Natural killer cell (primary cell): Measurements from ENCODE around the gene MAPRE3. TPM values are rescaled to one million over a fixed set of nuclear protein-coding genes. Genes with fewer than 3 reads are reported as not detected.

ENCODE experiments used
- ATAC-seq, 3 donors: fragments of 150-1000 bp in 2 of 3; fragments of 200-7000 bp in 1 of 3; cut with Tn5 transposase; 1 replicate in 1 of 3; 2 replicates in 2 of 3; pipeline ENCODE4 v1.10.0; 2021; ENCODE audit warnings: mild to moderate bottlenecking in 2 of 3, moderate library complexity in 2 of 3
- DNase-seq, 2 donors: peaks; one replicate each; pipeline versions ENCODE4 v3.0.0 to v3.0.0-alpha.2; 2013 to 2021; ENCODE audit warnings: mixed read lengths in 1 of 2
- H3K27ac ChIP-seq: one replicate; pipeline ENCODE4 v1.5.1; 2013; ENCODE audit warnings: mild to moderate bottlenecking, low read length
- H3K27me3 ChIP-seq: one replicate; pipeline ENCODE4 v1.6.1; 2013; ENCODE audit warnings: low read length; ENCODE audit not compliant: control insufficient read depth, insufficient read depth
- H3K36me3 ChIP-seq: one replicate; pipeline ENCODE4 v1.6.1; 2013; ENCODE audit warnings: low read length; ENCODE audit not compliant: control insufficient read depth, insufficient read depth
- H3K4me1 ChIP-seq: one replicate; pipeline ENCODE4 v1.6.1; 2013; ENCODE audit warnings: low read length; ENCODE audit not compliant: control insufficient read depth, insufficient read depth
- H3K4me3 ChIP-seq: one replicate; pipeline ENCODE4 v1.5.1; 2013; ENCODE audit warnings: low read length
- H3K9me3 ChIP-seq: one replicate; pipeline ENCODE4 v1.6.1; 2013; ENCODE audit warnings: low read length; ENCODE audit not compliant: control insufficient read depth, insufficient read depth
- H3K27ac Mint-ChIP-seq, 2 donors: one replicate each; pipeline ENCODE4 v1.8.0; 2022; ENCODE audit warnings: mild to moderate bottlenecking in 2 of 2, mixed read lengths in 2 of 2, moderate library complexity in 1 of 2
- H3K27me3 Mint-ChIP-seq, 2 donors: one replicate each; pipeline ENCODE4 v1.8.0; 2022; ENCODE audit warnings: low read depth in 2 of 2, mixed read lengths in 2 of 2
- H3K36me3 Mint-ChIP-seq: one replicate; pipeline ENCODE4 v1.8.0; 2022; ENCODE audit warnings: mixed read lengths
- H3K4me1 Mint-ChIP-seq, 2 donors: one replicate each; pipeline ENCODE4 v1.8.0; 2022; ENCODE audit warnings: mixed read lengths in 2 of 2
- H3K4me3 Mint-ChIP-seq: one replicate; pipeline ENCODE4 v1.8.0; 2022; ENCODE audit warnings: mild to moderate bottlenecking, moderate library complexity, mixed read lengths
- H3K9me3 Mint-ChIP-seq, 2 donors: one replicate each; pipeline ENCODE4 v1.8.0; 2022; ENCODE audit warnings: mixed read lengths in 2 of 2
- WGBS: methylation state at CpG from one replicate; pipeline ENCODE4 v1.1.7; 2013; ENCODE audit warnings: missing lambda C conversion rate; ENCODE audit not compliant: insufficient coverage; 5-methylcytosine and 5-hydroxymethylcytosine counted together
- intact Hi-C: fragments of 100-400 bp; cut with micrococcal nuclease; formaldehyde crosslinking; loops from one replicate; pipeline ENCODE4 v1.14.2; 2022
- total RNA-seq, 4 donors: library from RNA; stranded (reverse); fragments of 120-200 nt in 1 of 4; gene quantifications; one replicate each; pipeline versions ENCODE4 v1.2.3 to v1.2.4, GENCODE V29; 2013 to 2022
- TF ChIP-seq, protein P1 (sequence below): fragments of 200-600 bp; IDR thresholded peaks from one replicate; pipeline ENCODE4 v1.8.0; 2022; ENCODE audit warnings: antibody characterized with exemption

MAPRE3 gene
- total RNA-seq, 3 donors from 2014 or later (not counting 1 experiment from before 2014, with no cell fraction given) = 3.9 to 5.0 (median 4.2) TPM

GRCh38 chr2:26946841-26947784, 23.3 kb upstream of the MAPRE3 start:
- Mint-ChIP-seq H3K9me3 (no peaks in the 10 kb centered on the region), H3K4me3 (no peak overlapping the region), H3K36me3 (no peaks in the 10 kb centered on the region), H3K27me3 (peaks cover 10 to 14% of the 10 kb centered on the region in 2 donors), H3K27ac (no peak overlapping the region), H3K4me1 (peaks cover 0 to 7% of the 10 kb centered on the region in 2 donors)
- Histone ChIP-seq H3K27ac (no peak overlapping the region), H3K36me3 (no peaks in the 10 kb centered on the region), H3K4me1 (no peaks in the 10 kb centered on the region), H3K27me3 (no peaks in the 10 kb centered on the region), H3K4me3 (no peak overlapping the region), H3K9me3 (no peaks in the 10 kb centered on the region)
- TF ChIP-seq, protein P1, sequence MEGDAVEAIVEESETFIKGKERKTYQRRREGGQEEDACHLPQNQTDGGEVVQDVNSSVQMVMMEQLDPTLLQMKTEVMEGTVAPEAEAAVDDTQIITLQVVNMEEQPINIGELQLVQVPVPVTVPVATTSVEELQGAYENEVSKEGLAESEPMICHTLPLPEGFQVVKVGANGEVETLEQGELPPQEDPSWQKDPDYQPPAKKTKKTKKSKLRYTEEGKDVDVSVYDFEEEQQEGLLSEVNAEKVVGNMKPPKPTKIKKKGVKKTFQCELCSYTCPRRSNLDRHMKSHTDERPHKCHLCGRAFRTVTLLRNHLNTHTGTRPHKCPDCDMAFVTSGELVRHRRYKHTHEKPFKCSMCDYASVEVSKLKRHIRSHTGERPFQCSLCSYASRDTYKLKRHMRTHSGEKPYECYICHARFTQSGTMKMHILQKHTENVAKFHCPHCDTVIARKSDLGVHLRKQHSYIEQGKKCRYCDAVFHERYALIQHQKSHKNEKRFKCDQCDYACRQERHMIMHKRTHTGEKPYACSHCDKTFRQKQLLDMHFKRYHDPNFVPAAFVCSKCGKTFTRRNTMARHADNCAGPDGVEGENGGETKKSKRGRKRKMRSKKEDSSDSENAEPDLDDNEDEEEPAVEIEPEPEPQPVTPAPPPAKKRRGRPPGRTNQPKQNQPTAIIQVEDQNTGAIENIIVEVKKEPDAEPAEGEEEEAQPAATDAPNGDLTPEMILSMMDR = no peak
- no peak for DNase-seq
- no peak for ATAC-seq
- intact Hi-C loops = no loop called here
- WGBS = 83% methylated on average over 32 of the region's 34 CpGs

GRCh38 chr2:26948800-26949199, 21.6 kb upstream of the MAPRE3 start:
- TF ChIP-seq, protein P1 = no peak
- Mint-ChIP-seq H3K4me3 (no peak overlapping the region), H3K9me3 (no peaks in the 10 kb centered on the region), H3K27me3 (peaks cover 5 to 7% of the 10 kb centered on the region in 2 donors), H3K36me3 (no peaks in the 10 kb centered on the region), H3K27ac (no peak overlapping the region), H3K4me1 (no peaks in the 10 kb centered on the region)
- intact Hi-C loops = no loop called here
- Histone ChIP-seq H3K9me3 (no peaks in the 10 kb centered on the region), H3K36me3 (no peaks in the 10 kb centered on the region), H3K27me3 (no peaks in the 10 kb centered on the region), H3K4me1 (no peaks in the 10 kb centered on the region), H3K27ac (no peak overlapping the region), H3K4me3 (no peak overlapping the region)
- 87% methylated on average over 3 of the region's 3 CpGs for WGBS
- DNase-seq (no peak), ATAC-seq (no peak)

DNA sequence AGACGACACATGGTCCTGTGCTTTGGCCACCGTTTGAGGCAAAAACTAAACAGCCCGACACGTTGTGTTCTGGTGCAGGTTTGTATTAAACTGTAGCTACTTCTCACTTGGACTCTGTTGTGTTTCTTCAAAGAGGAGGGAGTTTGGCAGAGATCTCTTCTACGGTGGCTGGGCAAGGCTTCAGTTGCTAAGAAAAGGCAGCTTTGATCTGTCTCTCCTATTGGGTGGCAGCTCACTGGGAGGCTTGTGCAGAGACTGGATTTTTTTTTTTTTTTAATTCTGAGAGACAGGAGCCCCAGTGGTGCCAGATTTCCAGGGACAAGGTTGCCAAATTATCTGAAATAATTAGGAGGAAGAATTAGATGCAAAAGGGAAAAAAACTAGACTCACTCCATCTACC, 20.2 kb upstream of the MAPRE3 start:
- no peak overlapping the region for H3K27ac Mint-ChIP-seq
- H3K4me3 Mint-ChIP-seq = no peak overlapping the region
- Histone ChIP-seq H3K27me3 (peaks cover 2% of the 10 kb centered on the region), H3K36me3 (no peaks in the 10 kb centered on the region), H3K27ac (no peak overlapping the region), H3K9me3 (no peaks in the 10 kb centered on the region), H3K4me3 (no peak overlapping the region), H3K4me1 (no peaks in the 10 kb centered on the region)
- no peak for DNase-seq
- WGBS = 84% methylated on average over 5 of the region's 5 CpGs
- peaks cover 7 to 8% of the 10 kb centered on the region in 2 donors for H3K27me3 Mint-ChIP-seq
- ATAC-seq = no peak
- no peaks in the 10 kb centered on the region for H3K9me3 Mint-ChIP-seq
- TF ChIP-seq, protein P1 = no peak
- H3K4me1 Mint-ChIP-seq = no peaks in the 10 kb centered on the region
- no peaks in the 10 kb centered on the region for H3K36me3 Mint-ChIP-seq
- intact Hi-C loops = no loop called here
